Measurements from ENCODE around the gene SYNE3. TPM values are rescaled to one million over a fixed set of nuclear protein-coding genes. Genes with fewer than 3 reads are reported as not detected.

The SYNE3 gene
- total RNA-seq, 1 experiment from 2014 or later, result 12.5 TPM

DNA sequence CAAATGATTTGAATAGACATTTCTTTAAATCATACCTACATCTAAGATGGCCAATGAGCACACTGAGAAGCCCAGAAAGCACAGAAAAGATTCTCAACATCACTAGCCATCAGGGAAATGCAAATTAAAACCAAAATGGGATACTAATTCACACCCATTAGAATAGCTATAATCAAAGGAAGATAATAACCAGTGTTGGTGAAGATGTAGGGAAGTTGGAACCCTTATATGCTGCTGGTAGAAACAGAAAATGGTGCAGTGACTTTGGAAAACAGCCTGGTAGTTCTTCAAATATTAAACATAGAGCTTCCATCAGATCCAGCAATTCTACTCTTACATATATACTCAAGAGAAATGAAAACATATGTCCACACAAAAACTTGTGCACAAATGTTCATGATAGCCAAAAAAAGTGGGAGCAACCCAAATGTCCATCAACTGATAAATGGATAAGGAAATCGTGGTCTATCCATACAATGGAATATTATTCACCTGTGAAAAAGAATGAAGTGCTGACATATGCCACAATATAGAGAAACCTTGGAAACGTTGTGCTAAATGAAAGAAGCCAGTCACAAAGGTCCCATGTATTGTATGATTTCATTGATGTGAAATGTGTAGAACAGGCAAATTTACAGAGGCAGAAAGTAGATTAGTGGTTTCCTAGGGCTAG is 24.4 kb downstream of the SYNE3 start:
- DNase-seq (ENCODE audit: low read depth), result no peak

DNA sequence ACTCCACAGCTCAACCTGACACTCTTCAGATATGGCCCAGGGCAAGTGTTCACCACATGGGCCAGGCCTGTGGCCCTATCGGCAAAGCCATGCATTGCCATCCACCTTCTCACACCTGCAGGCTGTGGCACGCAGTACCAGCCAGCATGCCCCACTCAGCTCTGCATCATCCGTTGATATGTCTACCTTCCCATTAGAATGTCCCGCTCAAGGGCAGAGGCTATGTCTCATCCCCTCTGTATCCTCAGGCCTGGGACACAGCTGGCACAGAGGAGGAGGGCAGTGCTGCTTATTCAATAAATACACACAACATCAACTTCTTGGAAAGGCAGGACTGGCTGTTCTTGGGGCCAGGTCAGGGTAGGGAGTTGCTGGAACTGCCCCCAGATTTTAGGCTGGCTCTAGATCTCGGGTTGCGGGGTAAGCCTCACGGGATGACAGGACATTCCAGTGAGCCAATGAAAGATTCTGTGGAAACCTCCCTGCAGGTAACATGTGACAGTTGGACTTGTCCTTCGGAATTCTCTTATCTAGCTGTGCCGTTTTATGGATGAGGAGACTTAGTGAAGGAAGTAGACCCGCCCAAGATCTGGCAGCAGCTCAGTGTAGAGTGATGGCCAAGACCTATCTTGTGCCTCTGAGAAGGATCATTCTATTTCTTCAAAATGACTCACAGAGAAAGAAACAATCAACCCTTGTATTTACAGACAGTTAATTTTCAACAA is 25.6 kb downstream of the SYNE3 start:
- DNase-seq (ENCODE audit: low read depth), result no peak

GRCh38 chr14:95490138-95490509 is 26.3 kb downstream of the SYNE3 start:
- DNase-seq (ENCODE audit: low read depth), result no peak

- DNase-seq (ENCODE audit: low read depth), result peak; percentile 35
These were observed 27.0 kb downstream of the SYNE3 start for GRCh38 chr14:95489214-95490137.

GRCh38 chr14:95488376-95489213 is 27.9 kb downstream of the SYNE3 start:
- peak; percentile 27 for DNase-seq (ENCODE audit: low read depth)

- no peak for DNase-seq (ENCODE audit: low read depth)
These were observed 28.8 kb downstream of the SYNE3 start for GRCh38 chr14:95487669-95488084.

GRCh38 chr14:95486875-95487668 is 29.4 kb downstream of the SYNE3 start:
- no peak for DNase-seq (ENCODE audit: low read depth)

DNA sequence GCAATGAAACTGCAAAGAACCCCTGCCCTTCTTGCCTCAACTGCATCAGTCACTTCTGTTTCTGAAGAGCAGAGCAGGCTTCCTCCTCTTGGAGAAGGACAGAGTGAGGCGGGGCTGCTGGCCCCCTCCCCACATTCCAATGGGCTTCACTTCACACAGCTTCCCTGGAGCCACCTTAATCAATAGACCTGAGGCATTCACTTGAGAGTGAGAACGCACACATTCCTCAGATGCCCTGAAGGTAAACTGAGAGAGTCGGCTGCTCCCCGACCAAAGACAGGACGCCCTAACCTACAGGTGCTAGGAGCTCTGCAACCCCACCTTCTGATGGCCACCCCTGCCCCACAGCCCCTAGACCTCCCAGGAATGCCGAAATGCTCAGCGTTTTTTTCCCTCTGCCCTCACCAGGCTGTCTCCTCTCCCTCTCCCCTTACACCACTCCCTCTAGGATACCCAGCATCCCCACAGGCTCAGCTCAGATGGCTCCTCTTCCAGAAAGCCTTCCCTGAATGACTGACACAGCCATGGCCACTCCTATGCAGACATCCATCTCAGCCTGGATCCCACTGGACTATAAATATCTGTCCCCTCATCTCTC is 31.1 kb downstream of the SYNE3 start:
- DNase-seq (ENCODE audit: low read depth), result no peak

DNA sequence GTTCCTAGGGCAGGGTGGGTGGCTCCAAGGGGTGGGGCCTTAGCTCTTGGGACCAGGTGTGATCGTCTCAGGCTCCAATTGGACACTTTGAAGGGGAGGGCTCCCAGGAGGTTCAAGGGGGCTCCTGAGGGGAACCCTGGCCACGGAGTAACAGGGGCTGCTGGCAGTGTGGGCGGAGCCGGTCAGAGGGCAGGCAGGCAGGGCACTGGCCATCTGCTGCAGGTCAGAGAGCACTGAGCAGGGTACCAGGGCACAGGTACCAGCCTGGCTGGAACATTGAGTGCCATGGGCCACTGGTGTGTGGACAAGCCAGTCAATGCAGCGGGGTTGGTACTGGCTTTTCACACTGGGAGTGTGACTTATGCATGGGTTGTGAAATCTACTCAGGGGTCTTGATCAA is 32.2 kb downstream of the SYNE3 start:
- no peak for DNase-seq (ENCODE audit: low read depth)

DNA sequence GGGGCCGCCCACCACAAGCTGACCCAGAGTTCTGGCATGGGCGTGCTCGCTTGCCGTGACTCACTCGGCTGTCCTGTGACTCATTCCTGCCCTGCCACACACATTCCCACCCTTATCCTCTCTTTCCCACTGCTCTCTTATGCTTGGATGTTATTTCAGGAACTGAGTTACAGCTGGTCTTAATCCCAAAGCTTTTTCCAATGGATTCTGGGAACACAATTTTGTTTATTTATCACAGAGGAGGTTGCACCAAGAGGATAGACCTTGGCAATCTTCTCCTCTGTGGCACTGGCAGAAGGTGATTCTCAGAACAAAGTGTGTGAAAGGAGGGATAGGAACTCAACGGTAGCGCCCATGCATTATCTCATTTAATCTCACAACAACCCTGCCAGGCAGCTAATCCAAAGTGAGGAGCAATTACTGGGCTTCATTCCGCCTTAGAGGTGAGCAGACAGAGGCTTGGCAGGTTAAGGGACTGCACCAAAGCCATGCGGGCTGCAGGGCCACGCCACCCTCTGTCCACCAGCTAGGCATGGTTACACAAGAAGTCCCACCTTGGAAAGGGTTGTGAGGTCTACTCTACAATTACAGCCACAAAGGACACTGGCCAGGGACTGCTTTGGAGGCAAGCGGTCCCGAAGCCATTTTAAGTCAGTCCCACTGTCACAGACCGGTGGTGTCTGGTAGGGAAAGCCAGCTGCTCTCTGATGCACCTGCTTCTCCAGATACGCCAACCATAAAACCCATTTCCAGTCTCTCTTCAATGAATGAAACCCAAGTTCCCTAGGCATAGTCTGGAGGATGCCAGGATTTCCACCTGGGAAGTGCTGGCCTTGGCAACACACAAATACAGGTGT is 32.9 kb downstream of the SYNE3 start:
- DNase-seq (ENCODE audit: low read depth), result peak; percentile 96

GRCh38 chr14:95482627-95483308 is 33.7 kb downstream of the SYNE3 start:
- DNase-seq (ENCODE audit: low read depth), result no peak

GRCh38 chr14:95481391-95482022 is 34.9 kb downstream of the SYNE3 start:
- DNase-seq (ENCODE audit: low read depth), result no peak

GRCh38 chr14:95480887-95481226 is 35.6 kb downstream of the SYNE3 start:
- DNase-seq (ENCODE audit: low read depth), result no peak

DNA sequence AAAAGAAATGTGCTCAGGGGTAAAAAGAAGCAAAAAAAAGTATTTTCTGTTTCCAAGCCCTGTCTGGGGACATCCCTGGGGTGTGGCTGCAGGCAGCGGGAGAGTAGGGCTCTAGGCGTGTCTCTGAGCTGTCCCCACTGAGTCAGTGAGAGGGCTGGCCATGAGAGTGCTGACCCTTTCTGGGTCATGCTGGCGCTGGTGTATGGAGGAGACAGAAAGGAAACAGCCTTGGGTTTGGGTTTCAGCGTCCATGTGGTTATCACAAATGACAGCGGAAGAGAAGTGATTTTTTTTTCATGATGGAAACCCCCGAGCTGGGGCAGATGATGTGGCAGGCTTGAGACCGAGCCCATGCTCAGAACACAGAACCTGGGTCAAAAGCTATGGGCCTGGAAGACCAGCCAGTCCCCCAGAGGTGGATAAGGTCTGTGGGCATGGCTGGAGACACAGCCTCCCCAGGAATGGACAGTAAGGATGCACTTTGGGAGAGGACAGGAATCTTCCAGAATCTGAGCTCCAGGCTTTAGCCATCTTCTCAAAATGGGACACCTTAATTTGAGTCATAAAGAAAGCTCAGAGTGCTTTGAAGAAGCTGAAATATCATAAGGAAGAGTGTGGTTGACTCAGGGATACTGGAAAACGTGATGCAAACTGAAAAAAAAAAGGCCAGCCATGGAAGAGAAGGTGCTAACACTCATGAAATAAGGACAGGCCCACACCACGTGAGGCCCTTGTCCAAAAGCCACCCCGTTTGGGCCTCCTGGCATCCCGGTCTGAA is 36.2 kb downstream of the SYNE3 start:
- DNase-seq (ENCODE audit: low read depth), result peak; percentile 59

DNA sequence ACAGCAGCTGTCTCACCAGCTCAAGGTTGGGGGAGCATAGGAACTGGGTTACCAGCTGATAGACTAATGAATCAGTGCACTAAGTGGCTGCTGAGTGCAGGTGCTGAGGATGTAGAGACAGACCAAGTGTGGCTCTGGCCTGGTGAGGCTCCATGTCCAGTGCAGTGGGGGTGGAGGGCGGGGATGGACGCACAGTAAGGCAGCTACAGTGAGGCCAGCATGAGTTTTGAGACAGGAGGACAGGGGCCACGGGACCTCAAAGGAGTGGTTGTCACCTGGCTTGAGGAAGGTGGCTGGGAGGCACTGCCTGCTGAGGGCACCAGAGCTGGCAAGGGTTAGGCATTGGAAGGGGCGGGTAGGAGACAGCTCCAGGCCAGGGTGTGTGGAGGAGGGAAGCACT is 37.0 kb downstream of the SYNE3 start:
- no peak for DNase-seq (ENCODE audit: low read depth)

DNA sequence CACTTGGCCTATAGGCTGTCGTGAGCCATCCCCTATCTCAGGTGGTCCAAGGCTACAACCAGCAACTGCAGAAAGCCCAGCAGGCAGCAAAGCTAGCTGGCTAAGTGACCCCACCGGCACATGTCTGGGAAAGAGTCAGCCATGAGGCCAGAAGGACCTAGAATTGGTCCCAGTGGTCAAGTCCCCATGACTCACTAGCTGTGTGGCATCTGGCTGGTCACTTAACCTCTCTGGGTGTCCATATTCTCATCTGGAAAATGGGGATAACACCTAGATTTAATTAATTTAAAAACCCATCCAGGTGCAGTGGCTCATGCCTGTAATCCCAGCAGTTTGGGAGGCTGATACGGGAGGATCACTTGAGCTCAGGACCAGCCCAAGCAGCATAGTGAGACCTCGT is 37.6 kb downstream of the SYNE3 start:
- DNase-seq (ENCODE audit: low read depth), result no peak

DNA sequence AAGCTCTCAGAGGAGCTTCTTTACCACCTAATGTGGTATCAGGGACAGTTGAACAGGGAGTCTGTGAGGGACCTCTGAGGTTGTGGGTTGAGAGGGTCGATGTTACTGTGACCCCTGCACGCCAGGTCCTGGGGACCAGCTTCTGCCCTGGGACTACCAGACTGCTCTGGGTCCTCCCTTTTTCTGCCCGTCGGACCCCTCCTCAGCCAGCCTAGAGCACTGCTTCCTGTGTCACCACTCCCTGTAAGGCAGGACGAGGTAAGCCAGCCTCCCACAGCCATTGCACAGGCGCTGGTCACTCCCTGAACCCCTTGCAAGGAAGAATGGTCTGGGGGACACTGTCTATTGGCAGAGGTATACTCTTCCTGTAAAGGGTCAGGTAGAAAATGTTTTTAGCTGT is 38.1 kb downstream of the SYNE3 start:
- DNase-seq (ENCODE audit: low read depth), result no peak

Data from LHCN-M2 (cell line).